Bronchial epithelial cell (primary cell): ENCODE results near the gene FOXJ2. TPM values are rescaled to one million over a fixed set of nuclear protein-coding genes. Genes with fewer than 3 reads are reported as not detected.
"Not testable (repeated sequence)": the region's sequence is repeated elsewhere in the genome, so short reads cannot be mapped to it uniquely, and the experiment has no call there.

ENCODE experiments used
- DNase-seq: peaks from one replicate; pipeline ENCODE4 v3.0.0-alpha.2; 2010; ENCODE audit warnings: low read depth
- FAIRE-seq: peaks from 2 replicates; lab custom pipeline; 2011; peaks lifted over from hg19 to GRCh38; lab: Jason Lieb, UNC
- H3K27me3 ChIP-seq: 2 replicates; pipeline ENCODE4 v1.5.1; 2011; ENCODE audit warnings: low read length; ENCODE audit not compliant: control insufficient read depth, insufficient read depth
- H3K36me3 ChIP-seq: 2 replicates; pipeline ENCODE4 v1.5.1; 2011; ENCODE audit warnings: low read length; ENCODE audit not compliant: control insufficient read depth, insufficient read depth
- H3K4me3 ChIP-seq: 2 replicates; pipeline ENCODE4 v1.5.1; 2011; ENCODE audit warnings: mild to moderate bottlenecking, low read depth, low read length, control low read depth
- total RNA-seq: library from RNA; depleted of rRNA; stranded (reverse); fragments of >200 nt; gene quantifications from 2 replicates; pipeline ENCODE4 v1.2.1, GENCODE V29; 2014
- TF ChIP-seq, protein P1 (sequence below): IDR thresholded peaks from 2 replicates; pipeline ENCODE4 v1.5.1; 2011; ENCODE audit warnings: mild to moderate bottlenecking, moderate library complexity, low read length, control low read depth, inconsistent platforms; ENCODE audit not compliant: insufficient read depth, severe bottlenecking

The FOXJ2 gene
- total RNA-seq, result 3.4 and 5.1 TPM in 2 replicates

DNA sequence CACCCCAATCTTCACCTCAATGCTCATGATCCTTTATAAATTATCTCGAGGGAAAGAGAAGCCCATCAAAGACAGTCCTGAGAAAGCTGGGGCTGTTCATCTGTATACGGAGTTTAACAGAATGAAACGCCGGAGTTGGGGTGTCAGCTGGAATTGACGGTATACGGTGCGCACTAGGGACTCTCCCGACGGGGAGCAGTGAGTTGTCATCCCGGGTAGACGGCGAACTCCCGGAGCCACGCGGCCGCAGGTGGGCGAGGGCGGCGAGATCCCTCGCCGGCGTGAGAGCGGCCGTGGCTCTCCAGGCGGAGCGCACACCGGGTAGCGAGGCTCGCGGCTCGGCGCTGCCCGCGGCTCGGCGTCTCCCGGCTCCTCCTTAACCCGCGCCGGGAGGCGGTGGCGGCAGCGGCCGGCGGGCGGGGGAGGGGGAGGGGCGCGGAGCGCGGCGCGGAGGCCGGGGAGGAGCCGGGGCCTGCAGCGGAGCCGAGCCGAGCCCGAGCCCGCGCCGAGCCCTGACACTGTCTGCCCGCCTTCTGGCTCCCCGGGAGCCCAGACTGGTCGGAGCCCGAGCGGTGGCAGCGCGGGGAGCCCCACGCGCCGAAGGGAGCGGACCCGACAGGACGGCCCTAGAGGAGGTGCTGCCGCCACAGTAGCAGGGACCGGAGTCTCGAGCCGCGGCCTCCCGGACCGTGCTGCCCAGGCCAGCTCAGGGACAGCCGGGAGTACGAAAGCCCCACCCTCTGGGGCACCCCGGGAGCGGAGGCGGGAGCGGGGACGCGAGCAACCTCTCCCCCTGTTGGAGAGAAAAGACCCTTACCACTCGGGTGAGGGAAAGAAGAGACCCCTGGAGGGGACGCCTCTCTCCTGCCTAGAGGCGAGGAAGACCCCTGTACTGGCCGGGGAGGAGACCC, at the start of gene FOXJ2:
TSS of gene FOXJ2 (plus strand) at position 475 of the 911 bp plus-strand sequence. CDS start 7,117 bp downstream, outside the sequence.
- DNase-seq, result peak; percentile 42
- Histone ChIP-seq H3K36me3 (no peaks in the 10 kb centered on the region), H3K4me3 (peak within 1 kb of the TSS; percentile 68), H3K27me3 (no peaks in the 10 kb centered on the region)
- TF ChIP-seq, protein P1, sequence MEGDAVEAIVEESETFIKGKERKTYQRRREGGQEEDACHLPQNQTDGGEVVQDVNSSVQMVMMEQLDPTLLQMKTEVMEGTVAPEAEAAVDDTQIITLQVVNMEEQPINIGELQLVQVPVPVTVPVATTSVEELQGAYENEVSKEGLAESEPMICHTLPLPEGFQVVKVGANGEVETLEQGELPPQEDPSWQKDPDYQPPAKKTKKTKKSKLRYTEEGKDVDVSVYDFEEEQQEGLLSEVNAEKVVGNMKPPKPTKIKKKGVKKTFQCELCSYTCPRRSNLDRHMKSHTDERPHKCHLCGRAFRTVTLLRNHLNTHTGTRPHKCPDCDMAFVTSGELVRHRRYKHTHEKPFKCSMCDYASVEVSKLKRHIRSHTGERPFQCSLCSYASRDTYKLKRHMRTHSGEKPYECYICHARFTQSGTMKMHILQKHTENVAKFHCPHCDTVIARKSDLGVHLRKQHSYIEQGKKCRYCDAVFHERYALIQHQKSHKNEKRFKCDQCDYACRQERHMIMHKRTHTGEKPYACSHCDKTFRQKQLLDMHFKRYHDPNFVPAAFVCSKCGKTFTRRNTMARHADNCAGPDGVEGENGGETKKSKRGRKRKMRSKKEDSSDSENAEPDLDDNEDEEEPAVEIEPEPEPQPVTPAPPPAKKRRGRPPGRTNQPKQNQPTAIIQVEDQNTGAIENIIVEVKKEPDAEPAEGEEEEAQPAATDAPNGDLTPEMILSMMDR, result no peak
- FAIRE-seq, result no peak

DNA sequence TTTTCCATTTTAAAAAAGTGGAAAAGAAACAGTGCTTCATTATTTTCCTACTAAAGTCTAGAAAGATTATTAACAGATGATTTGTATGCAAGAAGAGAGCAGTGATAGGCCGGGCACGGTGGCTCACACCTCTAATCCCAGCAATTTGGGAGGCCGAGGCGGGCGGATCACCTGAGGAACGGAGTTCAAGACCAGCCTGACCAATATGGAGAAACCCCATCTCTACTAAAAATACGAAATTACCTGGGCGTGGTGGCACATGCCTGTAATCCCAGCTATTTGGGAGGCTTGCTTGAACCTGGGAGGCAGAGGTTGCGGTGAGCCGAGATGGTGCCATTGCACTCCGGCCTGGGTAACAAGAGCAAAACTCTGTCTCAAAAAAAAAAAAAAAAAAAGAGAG, 49.5 kb upstream of the FOXJ2 start:
- H3K36me3 ChIP-seq, H3K4me3 ChIP-seq, H3K27me3 ChIP-seq, FAIRE-seq, DNase-seq: not testable (repeated sequence)

DNA sequence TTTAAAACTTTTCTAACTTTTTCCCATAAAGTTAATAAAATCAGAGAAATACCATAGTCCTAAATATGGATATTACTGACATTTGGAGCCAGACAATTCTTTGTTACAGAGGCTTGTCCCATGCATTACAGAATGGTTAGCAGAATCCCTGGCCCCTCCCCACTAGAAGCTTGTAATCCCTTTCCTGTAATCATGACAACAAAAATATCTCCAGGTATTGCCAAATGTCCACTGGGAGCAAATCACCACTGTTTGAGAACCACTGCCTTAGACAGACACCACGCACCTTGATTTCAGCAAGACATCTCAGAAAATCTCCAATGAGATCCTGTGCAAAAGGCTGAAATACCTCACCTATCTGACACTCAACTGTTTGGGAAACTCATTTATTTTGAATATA, 49.1 kb upstream of the FOXJ2 start:
- not testable (repeated sequence) for DNase-seq, H3K36me3 ChIP-seq, H3K4me3 ChIP-seq, H3K27me3 ChIP-seq
- FAIRE-seq, result peak; percentile 58

DNA sequence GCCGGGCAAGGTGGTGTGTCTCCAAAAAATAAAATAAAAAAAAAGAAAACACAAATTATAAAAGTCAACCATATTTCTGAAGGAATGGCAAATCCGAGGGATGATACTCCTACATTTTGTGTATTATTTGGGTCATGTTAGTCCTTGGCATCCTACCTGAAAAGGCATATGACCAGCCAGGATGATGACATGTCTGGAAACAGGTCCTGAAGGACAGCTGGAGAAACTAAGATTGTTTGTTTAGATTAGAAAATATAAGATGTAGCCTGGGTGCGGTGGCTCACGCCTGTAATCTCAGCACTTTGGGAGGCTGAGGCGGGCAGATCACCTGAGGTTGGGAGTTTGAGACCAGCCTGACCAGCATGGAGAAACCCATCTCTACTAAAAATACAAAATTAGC, 47.6 kb upstream of the FOXJ2 start:
- FAIRE-seq, result no peak
- no peak for DNase-seq
- TF ChIP-seq, protein P1, result no peak
- Histone ChIP-seq H3K27me3 (no peaks in the 10 kb centered on the region), H3K4me3 (no peak overlapping the region), H3K36me3 (no peaks in the 10 kb centered on the region)

DNA sequence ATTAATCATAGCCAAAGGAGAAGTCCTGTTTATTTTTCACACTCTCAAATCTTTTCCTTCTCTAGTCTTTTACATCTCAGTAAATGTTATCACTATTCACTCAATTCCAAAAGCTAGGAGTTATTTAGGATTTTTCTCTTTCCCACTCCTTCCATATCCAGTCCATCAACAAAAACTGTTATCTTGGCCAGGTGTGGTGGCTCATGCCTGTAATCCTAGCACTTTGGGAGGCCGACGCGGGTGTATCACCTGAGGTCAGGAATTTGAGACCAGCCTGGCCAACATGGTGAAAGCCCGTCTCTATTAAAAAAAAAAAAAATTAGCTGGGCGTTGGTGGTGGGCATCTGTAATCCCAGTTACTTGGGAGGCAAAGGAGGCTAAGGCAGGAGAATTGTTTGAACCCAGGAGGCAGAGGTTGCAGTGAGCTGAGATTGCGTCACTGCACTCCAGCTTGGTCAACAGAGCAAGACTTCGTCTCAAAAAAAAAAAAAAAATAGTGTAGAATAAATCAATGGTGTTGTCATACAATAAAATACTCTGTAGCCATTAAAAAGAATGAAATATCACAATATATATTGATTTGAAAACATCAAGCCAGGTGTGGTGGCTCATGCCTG, 46.6 kb upstream of the FOXJ2 start:
- DNase-seq (no peak), FAIRE-seq (no peak)
- Histone ChIP-seq H3K36me3 (no peaks in the 10 kb centered on the region), H3K4me3 (no peak overlapping the region), H3K27me3 (no peaks in the 10 kb centered on the region)
- TF ChIP-seq, protein P1, result no peak

DNA sequence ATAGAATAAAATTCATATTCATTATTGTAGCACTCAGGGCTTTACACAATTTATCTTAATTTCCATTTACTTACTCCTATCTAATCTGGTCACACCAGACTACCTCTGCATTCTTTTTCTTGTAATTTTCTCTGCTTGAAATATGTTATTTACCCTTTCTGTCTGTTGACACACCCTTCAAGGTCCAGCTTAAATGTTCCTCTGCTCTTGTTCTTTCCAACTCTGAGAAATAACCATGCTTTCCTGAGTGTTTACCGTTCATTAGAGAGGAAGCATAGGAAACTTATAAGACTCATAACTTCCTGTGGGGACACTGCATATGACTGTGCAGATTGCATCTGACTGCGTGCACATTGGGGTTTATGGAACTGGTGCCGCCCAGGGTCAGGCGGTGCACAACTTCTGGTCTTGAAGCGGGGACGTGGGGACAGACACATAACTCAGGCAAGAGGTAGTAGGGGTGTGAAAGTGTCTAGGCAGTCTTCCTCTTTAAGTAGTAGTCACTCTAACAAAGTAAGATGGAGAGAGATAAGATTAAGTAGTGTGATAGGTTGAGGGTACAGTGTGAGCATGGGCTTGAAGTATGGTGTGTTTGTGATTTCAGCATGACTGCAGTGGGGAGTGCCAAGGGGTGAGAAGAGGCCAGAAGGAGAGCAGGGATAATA, 42.6 kb upstream of the FOXJ2 start:
- no peak for FAIRE-seq
- TF ChIP-seq, protein P1, result no peak
- Histone ChIP-seq H3K27me3 (no peaks in the 10 kb centered on the region), H3K36me3 (no peaks in the 10 kb centered on the region), H3K4me3 (no peak overlapping the region)
- DNase-seq, result no peak
